Measurements from ENCODE around the gene RSPH10B2.
"Not testable (repeated sequence)": the region's sequence is repeated elsewhere in the genome, so short reads cannot be mapped to it uniquely, and the experiment has no call there.

RSPH10B2 gene

GRCh38 chr7:6792113-6792872 lies 38.4 kb downstream of the RSPH10B2 start:
- DNase-seq: not testable (repeated sequence)

GRCh38 chr7:6794276-6794675 lies 40.4 kb downstream of the RSPH10B2 start:
- not testable (repeated sequence) for DNase-seq

DNA sequence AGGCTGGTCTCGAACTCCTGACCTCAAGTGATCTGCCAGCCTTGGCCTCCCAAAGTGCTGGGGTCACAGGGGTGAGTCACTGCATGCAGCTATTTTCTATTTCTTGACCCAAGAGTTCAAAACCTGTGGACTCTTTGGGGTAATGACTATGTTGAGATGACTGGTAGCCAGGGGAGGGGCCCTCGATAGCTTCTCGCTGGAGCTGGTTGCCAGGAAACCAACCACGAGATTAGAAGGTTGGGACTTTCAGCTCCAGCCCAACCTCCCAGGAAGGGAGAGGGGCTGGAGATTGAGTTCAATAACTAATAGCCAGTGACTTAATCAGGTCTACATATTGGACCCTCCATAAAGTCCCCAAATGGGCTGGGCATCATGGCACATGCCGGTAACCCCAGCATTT lies 43.3 kb downstream of the RSPH10B2 start:
- not testable (repeated sequence) for DNase-seq

GRCh38 chr7:6798047-6798446 lies 44.1 kb downstream of the RSPH10B2 start:
- not testable (repeated sequence) for DNase-seq

GRCh38 chr7:6799887-6800286 lies 46.0 kb downstream of the RSPH10B2 start:
- not testable (repeated sequence) for DNase-seq

GRCh38 chr7:6800331-6800730 lies 46.4 kb downstream of the RSPH10B2 start:
- DNase-seq: not testable (repeated sequence)

DNA sequence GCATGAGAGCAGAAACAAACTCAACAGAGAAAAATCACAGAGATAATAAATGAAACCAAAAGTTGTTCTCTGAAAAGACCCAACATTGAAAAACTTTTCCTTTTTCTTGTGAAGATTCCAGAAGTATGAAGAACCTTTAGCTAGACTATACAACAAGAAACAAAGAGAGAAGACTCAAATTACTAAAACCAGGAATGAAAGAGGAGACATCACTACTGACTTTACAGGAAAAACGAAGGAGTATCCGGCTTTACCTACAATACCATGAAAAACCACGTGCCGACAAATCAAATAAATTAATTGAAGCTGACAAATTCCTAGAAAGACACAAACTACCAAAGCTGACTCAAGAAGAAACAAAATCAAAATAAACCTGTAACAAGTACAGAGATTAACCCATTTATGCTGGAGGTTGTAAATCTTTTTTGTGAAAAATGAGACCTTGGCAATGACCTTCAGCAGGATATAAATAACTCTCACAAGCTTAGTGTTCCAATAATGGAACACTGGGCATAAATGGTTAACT lies 53.6 kb downstream of the RSPH10B2 start:
- DNase-seq: not testable (repeated sequence)

GRCh38 chr7:6807959-6808358 lies 54.1 kb downstream of the RSPH10B2 start:
- not testable (repeated sequence) for DNase-seq

DNA sequence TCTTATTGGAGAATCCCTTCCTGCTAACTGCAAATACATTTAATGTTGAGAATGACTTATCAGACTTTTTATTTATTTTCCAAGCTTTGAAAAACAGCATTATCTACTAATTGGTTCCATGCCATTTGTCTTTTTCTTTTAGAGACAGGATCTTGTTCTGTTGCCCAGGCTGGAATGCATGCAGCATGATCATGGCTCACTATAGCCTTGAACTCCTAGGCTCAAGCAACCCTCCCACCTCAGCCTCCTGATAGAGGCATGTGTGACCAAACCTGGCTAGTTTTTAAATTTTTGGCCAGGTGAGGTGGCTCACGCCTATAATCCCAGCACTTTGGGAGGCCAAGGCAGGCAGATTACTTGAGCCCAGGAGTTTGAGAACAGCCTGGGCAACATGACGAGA lies 59.1 kb downstream of the RSPH10B2 start:
- DNase-seq: not testable (repeated sequence)

DNA sequence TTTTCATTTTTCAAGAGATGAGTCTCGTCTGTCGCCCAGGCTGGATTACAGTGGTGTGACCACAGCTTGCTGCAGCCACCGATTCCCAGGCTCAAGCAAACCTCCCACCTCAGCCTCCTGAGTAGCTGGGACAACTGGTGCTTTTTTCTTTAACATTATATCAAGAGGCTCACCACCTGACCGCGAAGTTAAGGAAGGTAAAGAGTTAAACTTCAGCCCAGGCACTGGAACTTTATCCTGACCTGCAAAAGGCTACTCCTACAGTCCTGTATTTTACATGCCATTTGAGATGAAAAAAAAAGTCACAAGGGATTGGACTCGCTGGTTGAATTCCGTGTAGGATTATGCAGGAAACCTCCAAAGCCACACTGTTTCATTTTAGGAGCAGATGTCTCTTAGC lies 61.6 kb downstream of the RSPH10B2 start:
- DNase-seq: not testable (repeated sequence)

DNA sequence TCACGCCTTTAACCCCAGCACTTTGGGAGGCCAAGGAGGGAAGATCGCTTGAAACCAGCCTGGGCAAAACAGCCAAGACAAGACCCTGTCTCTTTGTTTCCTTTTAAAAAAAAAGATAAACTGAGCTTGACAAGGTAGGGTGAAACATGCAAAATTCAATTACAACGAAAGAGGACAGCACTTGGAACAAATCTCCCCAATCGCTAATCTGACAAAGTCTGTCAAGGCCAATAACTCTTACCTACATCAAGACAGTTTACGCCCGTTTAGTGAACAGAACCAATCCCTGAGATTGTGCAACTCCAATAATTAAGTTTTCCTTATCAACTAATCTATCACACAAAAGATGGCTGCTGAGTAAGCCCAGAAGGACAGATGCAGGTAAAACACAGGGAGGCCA lies 67.7 kb downstream of the RSPH10B2 start:
- DNase-seq: not testable (repeated sequence)

DNA sequence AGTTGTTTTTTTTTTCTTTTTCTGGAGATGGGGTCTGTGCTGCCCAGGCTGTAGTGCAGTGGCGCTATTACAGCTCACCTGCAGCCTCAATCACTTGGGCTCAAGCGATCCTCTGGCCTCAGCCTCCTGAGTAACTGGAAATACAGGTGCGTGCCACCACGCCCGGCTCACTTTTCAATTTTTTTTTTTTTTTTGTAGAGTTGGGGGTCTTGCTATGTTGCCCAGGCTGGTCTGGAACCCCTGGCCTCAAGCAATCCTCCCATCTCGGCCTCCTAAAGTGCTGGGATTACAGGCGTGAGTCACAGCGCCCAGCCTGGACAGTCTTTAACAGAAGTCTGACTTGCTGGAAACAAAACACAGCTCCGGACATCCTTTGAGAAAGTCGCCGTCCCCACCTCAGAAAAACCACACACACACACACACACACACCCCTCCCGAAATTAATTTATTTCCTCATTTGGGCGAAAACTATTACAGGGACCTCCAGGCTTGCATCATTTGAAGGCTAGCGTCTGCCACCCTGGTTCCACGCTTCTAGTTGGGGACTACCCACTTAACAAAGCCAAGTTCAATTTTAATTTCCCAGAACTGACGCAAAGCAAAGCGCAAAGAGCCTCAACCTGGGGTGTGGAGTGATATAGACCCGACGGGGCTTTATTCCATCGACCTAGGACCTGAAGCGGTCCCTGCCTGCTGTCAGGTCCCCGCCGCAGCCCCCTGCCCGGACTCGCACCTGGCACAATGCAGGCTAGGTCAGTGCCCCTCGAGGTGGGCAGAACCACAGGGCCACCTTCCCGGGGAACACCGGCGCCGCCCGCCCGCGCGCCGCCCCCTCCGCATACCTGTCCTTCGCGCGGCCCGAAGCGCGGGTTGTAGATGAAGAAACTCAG lies 71.6 kb downstream of the RSPH10B2 start:
- not testable (repeated sequence) for DNase-seq

DNA sequence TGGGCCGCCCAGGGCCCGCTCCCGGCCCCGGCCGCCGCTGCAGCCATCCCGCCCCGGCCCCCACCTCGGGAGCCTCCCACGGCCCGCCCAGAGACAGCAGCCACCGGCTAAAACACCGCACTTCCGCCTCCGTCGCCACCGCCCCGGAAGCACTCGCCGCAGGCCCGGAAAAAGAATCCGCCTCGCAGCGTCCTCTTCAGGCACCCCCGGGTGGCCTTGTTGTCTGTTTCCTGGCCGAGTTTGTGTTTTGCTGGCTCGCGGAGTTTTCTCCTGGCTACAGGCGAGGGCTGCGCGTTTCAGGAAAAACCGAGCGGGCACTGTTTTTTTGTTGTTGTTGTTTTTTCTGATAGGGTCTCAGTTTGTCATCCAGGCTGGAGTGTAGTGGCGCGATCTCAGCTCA lies 72.2 kb downstream of the RSPH10B2 start, which contains the start of gene CCZ1B:
TSS of gene CCZ1B (minus strand) at position 125 of the 400 bp plus-strand sequence. CDS start at position 47, 78 bp downstream.
- DNase-seq: peak; percentile 7 to 68

DNA sequence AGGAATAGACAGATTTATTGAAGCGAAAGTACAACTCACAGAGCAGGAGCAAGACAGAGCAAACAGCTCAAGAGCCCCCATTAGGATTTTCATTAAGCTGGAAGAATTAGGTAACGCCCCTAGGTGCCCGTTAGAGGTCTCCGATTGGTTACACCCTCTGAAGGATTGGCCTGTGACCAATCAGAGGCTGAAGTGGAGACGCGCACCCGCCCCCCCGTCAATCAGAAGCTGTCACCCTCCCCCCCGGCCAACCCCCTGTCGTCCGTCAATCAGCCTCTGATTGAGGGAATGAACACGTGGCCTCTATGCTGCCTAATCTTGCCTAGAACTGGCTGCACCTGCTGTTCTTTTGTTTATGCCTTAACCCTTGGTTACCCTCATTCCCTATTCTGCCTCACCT lies 73.3 kb downstream of the RSPH10B2 start:
- peak in 1 of 2 experiments; percentile 7 for DNase-seq

DNA sequence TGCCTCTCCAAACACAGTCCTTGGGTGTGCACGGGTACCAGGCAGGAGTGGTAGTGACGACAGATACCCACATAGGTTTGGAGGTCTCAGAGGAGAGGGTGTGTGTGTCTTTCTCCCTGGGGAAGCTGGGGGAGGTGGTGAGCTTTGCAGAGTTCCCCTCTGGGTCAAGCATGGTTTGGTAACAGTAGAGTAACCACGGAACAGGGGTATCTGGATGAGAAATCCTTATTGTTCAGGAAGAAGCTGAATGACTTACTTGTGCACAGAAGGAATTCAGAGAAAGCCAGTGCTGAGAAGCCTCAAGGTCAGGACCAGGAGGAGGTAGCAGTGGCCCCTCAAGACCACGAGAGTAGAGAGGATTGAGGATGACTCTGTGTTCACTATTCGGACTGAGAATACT lies 75.7 kb downstream of the RSPH10B2 start:
- not testable (repeated sequence) for DNase-seq

- not testable (repeated sequence) for DNase-seq
Measured at GRCh38 chr7:6830026-6830425, 76.1 kb downstream of the RSPH10B2 start.

DNA sequence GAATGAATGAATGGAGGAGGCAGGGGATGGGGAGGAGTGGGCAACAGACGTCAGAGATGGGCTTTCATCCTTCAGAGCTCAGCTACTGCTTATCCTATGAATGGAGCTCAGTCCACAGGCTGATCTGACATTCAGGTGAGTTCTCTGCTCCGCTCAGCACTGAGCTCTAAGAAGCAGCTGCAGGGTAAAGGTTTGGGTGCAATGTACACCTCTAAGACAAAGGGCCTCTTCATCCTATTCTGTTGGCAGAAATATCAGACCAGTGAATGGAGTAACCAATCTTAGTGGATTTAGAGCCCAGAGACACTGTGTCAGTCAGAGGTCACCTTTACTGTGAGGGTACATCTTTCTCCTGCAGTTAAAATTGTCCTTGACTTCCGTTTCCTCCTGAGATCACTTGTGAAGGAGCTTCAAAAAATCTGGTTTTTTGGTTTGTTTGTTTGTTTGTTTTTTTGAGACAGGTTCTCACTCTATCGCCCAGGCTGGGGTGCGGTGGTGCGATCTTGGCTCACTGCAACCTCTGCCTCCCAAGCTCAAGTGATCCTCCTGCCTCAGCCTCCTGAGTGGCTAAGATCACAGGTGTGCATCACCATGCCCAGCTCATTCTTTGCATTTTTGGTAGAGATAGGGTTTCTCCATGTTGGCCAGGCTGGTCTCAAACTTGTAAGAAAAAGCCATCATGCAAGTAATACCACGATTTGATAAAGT lies 77.3 kb downstream of the RSPH10B2 start:
- DNase-seq: no peak

GRCh38 chr7:6833636-6834035 lies 79.7 kb downstream of the RSPH10B2 start:
- DNase-seq: no peak

DNA sequence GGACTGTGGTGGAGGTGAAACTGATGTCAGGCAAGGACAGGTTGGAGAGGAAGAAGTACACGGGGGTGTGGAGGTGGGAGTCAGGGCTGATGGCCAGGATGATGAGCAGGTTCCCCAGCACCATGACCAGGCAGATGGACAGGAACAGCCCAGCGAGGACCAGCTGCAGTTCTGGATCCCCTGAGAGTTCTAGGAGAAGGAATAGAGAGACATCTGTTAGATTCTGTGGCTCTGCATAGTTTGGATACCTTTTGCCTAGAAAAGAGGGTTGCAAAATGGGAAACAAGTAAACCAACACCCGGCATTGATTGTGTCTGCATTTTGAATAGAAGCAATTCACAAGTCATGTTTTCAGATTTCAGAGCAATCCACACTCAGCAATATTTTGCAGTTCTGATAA lies 81.6 kb downstream of the RSPH10B2 start:
- peak in 1 of 2 experiments; percentile 12 for DNase-seq

DNA sequence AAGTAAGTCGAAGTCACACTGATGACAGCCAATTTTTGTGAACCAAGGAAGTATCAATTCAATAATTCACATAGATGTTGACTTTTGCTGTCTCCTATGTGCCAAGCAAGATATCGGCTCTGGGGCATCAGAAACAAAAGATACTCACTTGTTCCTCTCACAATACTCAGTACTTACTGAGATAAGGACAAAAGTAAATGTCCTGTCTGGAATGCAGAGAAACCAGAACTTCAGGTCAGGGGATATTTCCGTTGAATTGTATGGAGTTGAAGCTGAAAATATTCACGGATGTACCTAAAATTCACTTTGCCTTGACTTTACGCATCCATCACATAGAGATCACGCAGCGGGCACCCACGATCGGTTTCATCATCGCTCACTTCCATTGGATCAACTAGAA lies 83.2 kb downstream of the RSPH10B2 start:
- not testable (repeated sequence) for DNase-seq

- not testable (repeated sequence) for DNase-seq
Measured at GRCh38 chr7:6842278-6842921, 88.5 kb downstream of the RSPH10B2 start.

GRCh38 chr7:6843092-6843491 lies 89.2 kb downstream of the RSPH10B2 start:
- DNase-seq: not testable (repeated sequence)
